HepG2 (cell line): ENCODE measurements around the gene NFS1. TPM values are rescaled to one million over a fixed set of nuclear protein-coding genes. Genes with fewer than 3 reads are reported as not detected.

Experiments
- ARID2 ChIP-seq: sonication (generic); formaldehyde crosslinking; IDR thresholded peaks from 2 replicates; pipeline ENCODE4 v1.8.1; 2022; ENCODE audit warnings: mild to moderate bottlenecking, missing genetic modification reagents, borderline replicate concordance
- ATAD3A ChIP-seq: sonication (generic); formaldehyde crosslinking; IDR thresholded peaks from 2 replicates; pipeline ENCODE4 v1.4.0; 2020; ENCODE audit warnings: missing genetic modification reagents
- CREM ChIP-seq, 2 experiments: sonication (generic) in 1 of 2; formaldehyde crosslinking in 1 of 2; IDR thresholded peaks; 2 replicates each; pipeline versions ENCODE4 v1.4.0 to v1.6.1; 2016 to 2020; ENCODE audit warnings: antibody characterized with exemption in 1 of 2, mild to moderate bottlenecking in 1 of 2, missing genetic modification reagents in 1 of 2
- ETV5 ChIP-seq: IDR thresholded peaks from 2 replicates; pipeline ENCODE4 v1.6.1; 2018; ENCODE audit warnings: missing biosample characterization, missing genetic modification reagents, inconsistent platforms, borderline replicate concordance
- FOXA3 ChIP-seq: IDR thresholded peaks from 2 replicates; pipeline ENCODE4 v1.6.1; 2016; ENCODE audit warnings: missing genetic modification reagents, missing compliant biosample characterization
- JUNB ChIP-seq: sonication (generic); formaldehyde crosslinking; IDR thresholded peaks from 2 replicates; pipeline ENCODE4 v1.8.0; 2022; ENCODE audit warnings: missing genetic modification reagents, mild to moderate bottlenecking, borderline replicate concordance
- KAT2B ChIP-seq: fragments of 150-350 bp; IDR thresholded peaks from 2 replicates; pipeline ENCODE4 v1.6.1; 2014; ENCODE audit warnings: low read depth, low read length, borderline replicate concordance
- KLF16 ChIP-seq, 2 experiments: sonication (generic) in 1 of 2; formaldehyde crosslinking in 1 of 2; IDR thresholded peaks; 2 replicates each; pipeline versions ENCODE4 v1.6.1 to v1.8.0; 2016 to 2023; ENCODE audit warnings: missing genetic modification reagents in 2 of 2, missing compliant biosample characterization in 1 of 2
- MXD3 ChIP-seq: IDR thresholded peaks from 2 replicates; pipeline ENCODE4 v1.6.1; 2016; ENCODE audit warnings: mild to moderate bottlenecking, missing biosample characterization, missing genetic modification reagents
- NR2F6 ChIP-seq, 2 experiments: IDR thresholded peaks; 2 replicates each; pipeline ENCODE4 v1.6.1; 2016; ENCODE audit warnings: antibody characterized with exemption in 1 of 2, mild to moderate bottlenecking in 1 of 2
- PBX3 ChIP-seq: sonication (generic); formaldehyde crosslinking; IDR thresholded peaks from 2 replicates; pipeline ENCODE4 v1.8.1; 2023; ENCODE audit warnings: missing genetic modification reagents, inconsistent platforms, borderline replicate concordance
- POGZ ChIP-seq: sonication (generic); formaldehyde crosslinking; IDR thresholded peaks from 2 replicates; pipeline ENCODE4 v1.4.0; 2020; ENCODE audit warnings: mild to moderate bottlenecking, missing genetic modification reagents
- SRSF4 ChIP-seq: fragments of 200-400 bp; formaldehyde crosslinking; IDR thresholded peaks from one replicate; pipeline ENCODE4 v1.6.1; 2018; ENCODE audit warnings: mild to moderate bottlenecking, low read depth, low read length, moderate library complexity; ENCODE audit not compliant: poor library complexity, severe bottlenecking
- STAT5B ChIP-seq: sonication (generic); formaldehyde crosslinking; IDR thresholded peaks from 2 replicates; pipeline ENCODE4 v1.4.0; 2020; ENCODE audit warnings: missing genetic modification reagents
- ZC3H13 ChIP-seq: sonication (generic); formaldehyde crosslinking; IDR thresholded peaks from 2 replicates; pipeline ENCODE4 v1.8.1; 2023; ENCODE audit warnings: mild to moderate bottlenecking, missing genetic modification reagents, moderate library complexity
- ZHX2 ChIP-seq, 2 experiments: sonication (generic) in 1 of 2; formaldehyde crosslinking in 1 of 2; IDR thresholded peaks; 2 replicates each; pipeline versions ENCODE4 v1.6.1 to v1.9.0; 2014 to 2022; ENCODE audit warnings: antibody characterized with exemption in 1 of 2, borderline replicate concordance in 1 of 2, inconsistent platforms in 1 of 2, low read depth in 1 of 2, missing genetic modification reagents in 1 of 2
- ZNF510 ChIP-seq: sonication (generic); formaldehyde crosslinking; IDR thresholded peaks from 2 replicates; pipeline ENCODE4 v1.4.0; 2020; ENCODE audit warnings: low read depth, mild to moderate bottlenecking, missing genetic modification reagents
- ZNF639 ChIP-seq: conservative IDR thresholded peaks from 2 replicates; pipeline ENCODE4 v1.6.1; 2018; ENCODE audit warnings: missing genetic modification reagents
- polyA plus RNA-seq, 8 experiments: library from polyadenylated mRNA; depleted of rRNA in 3 of 8; stranded (reverse) in 7 of 8; unstranded in 1 of 8; fragments of >200 nt; fragmentation: Illumina TruSeq in 4 of 8; extraction: Trizol in 4 of 8; gene quantifications; 2 replicates each; pipeline versions ENCODE4 v1.2.1 to v1.2.3, GENCODE V29; 2011 to 2016; ENCODE audit warnings: low read depth in 4 of 8, missing spikeins in 1 of 8, mixed read lengths in 1 of 8; ENCODE audit not compliant: insufficient read depth in 1 of 8
- total RNA-seq, 5 experiments: library from RNA; depleted of rRNA; stranded (reverse); fragments of >200 nt; fragmentation: Illumina TruSeq; extraction: Trizol; gene quantifications; 2 replicates each; pipeline ENCODE4 v1.2.3, GENCODE V29; 2016; ENCODE audit warnings: low read depth in 1 of 5

NFS1 gene
- total and polyA plus RNA-seq, 2 of the 13 experiments (the other 11 are each of a cell fraction or from before 2014, with no cell fraction given), result 65.9 to 88.1 TPM

- TF ChIP-seq ZNF639, result peak; percentile 14; the same call in 1 of the 2 replicates
- TF ChIP-seq POGZ, result no peak
- peak; percentile 60; the same call in 1 of the 2 replicates for TF ChIP-seq MXD3 (CRISPR knock-in tag)
- no peak; the same call in 1 of the 2 replicates for TF ChIP-seq PBX3 (CRISPR knock-in tag)
- TF ChIP-seq FOXA3, result 0 out of 2 replicates have a peak, but pooled peaks have one; percentile 1
- 0 out of 2 replicates have a peak, but pooled peaks have one; percentile 9 for TF ChIP-seq STAT5B (CRISPR knock-in tag)
- TF ChIP-seq JUNB (CRISPR knock-in tag), result no peak
- no peak; the same call in 1 of the 2 replicates for TF ChIP-seq NR2F6 (IDR thresholded peaks at IDR 0.05)
- no peak for TF ChIP-seq NR2F6 (CRISPR knock-in tag; IDR thresholded peaks at IDR 0.05)
- TF ChIP-seq ARID2 (CRISPR knock-in tag), result peak; percentile 81; the same call in 1 of the 2 replicates
- TF ChIP-seq ZHX2 (IDR thresholded peaks at IDR 0.05; ENCODE audit: low read depth), result 0 out of 2 replicates have a peak, but pooled peaks have one; percentile 51
- TF ChIP-seq ZHX2 (CRISPR knock-in tag; IDR thresholded peaks at IDR 0.05; ENCODE audit: borderline replicate concordance), result no peak
- TF ChIP-seq ZC3H13 (CRISPR knock-in tag), result no peak
- peak; percentile 19; the same call in 1 of the 2 replicates for TF ChIP-seq ETV5 (CRISPR knock-in tag)
- TF ChIP-seq KAT2B, result no peak
- no peak for TF ChIP-seq SRSF4
- TF ChIP-seq ATAD3A (CRISPR knock-in tag), result no peak
- TF ChIP-seq KLF16 (CRISPR knock-in tag; IDR thresholded peaks at IDR 0.05), result no peak; a peak in 1 of 4 replicates
- TF ChIP-seq CREM (IDR thresholded peaks at IDR 0.05), result no peak
- no peak for TF ChIP-seq CREM (CRISPR knock-in tag; IDR thresholded peaks at IDR 0.05)
- no peak for TF ChIP-seq ZNF510
These were observed 35.4 kb downstream of the NFS1 start (continued) for GRCh38 chr20:35663516-35664465.
